GM18951 (cell line): ENCODE measurements around the gene WIPF1.
A peak's percentile ranks its signal among the peaks of the same experiment; 100 is the strongest.

Experiments used
- POLR2A ChIP-seq: IDR thresholded peaks from 4 replicates; pipeline ENCODE4 v1.6.1; 2011; ENCODE audit warnings: mild to moderate bottlenecking; ENCODE audit not compliant: insufficient read length, insufficient read depth; ENCODE audit errors: extremely low read depth
- in situ Hi-C: fragments of 300-500 bp; cut with MboI; formaldehyde crosslinking; loops from one replicate; pipeline ENCODE4 v1.12.0; 2022; ENCODE audit warnings: low sequenced_read_pairs, mixed read lengths, inconsistent platforms; ENCODE audit not compliant: unreplicated experiment

WIPF1 gene

DNA sequence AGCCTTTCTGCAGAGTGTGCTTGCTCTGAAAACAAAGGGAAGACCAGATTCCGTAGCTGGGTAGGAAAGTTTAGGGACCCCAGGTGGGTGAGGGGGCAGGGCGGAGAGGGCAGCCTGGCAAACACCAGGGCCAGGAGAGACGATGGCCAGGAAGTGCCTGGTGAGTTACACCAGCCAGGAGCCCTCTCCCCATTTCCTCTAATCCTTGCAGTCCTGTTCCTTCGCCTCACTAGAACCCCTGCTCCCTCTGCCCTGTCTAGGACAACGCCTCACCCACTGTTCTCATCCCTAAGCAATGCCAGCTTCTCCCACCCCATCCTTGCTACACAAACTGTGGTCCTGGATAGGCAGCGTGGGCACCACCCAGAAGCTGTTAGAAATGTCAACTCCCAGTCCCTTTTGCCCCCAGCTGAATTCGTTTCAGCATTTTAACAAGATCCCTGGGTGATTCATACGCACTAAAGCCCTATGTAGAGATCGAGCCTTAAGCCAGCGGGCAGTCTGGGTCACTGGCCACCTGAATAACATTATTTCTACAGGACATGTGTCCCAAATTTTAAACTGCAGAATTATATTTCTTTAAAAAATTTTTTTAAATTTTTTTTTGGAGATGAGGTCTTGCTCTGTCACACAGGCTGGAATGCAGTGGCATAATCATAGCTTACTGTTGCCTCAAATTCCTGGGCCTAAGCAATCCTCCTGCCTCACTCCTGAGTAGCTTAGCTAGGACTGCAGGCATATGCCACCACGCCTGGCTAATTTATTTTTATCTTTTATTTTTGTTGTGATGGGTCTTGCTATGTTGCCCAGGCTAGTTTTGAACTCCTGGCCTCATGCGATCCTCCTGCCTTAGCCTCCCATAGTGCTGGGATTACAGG is 10.9 kb downstream of the WIPF1 start:
- TF ChIP-seq POLR2A: no peak
- in situ Hi-C loops: no loop called here

DNA sequence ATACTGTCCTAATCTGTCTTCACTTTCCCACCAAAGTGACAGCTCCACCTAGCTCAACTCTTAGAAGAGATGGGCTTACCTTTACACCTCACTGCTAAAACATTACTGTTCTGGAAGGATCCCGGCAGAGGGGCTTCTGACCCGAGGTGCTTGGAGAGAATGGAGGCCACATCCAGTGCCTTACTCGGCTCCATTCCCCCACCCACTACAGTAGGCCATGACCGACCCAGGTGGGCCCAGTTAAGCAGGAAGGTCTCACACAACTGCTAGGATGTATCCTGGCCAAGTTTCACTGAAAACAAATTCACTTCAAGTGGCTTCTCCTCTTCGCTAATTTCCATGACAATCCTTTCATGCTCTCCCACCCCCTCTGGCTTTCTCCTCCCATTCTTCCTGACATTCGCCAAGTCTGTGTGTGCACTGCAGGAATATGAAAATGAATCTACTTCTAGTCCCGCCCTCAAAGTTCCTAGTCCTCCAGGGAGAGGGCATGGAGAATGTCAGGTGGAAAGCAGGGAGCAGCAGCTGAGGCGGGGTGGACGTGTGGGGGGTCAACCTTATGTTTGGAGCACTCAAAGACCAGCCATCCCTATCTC is 11.8 kb downstream of the WIPF1 start:
- TF ChIP-seq POLR2A: no peak
- in situ Hi-C loops: no loop called here

DNA sequence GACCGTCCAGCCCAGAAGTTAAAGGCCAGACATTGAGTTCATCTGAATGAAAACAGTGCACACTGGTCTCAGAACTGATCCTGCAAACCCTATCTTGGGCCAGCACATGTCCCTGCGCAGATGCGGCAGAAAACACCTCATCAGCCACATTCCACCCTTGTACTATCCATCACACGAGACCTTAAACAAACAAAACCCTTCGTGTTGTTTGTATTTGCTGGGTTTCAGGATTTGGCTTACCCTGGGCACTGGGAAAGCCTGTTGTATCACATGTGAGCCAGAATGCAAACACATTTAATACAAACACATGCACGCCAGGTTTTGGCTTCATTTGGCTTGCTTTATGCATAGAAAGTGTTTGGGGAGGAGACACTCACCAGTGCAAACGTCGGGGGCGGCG is 12.5 kb downstream of the WIPF1 start:
- in situ Hi-C loops: no loop called here
- no peak for TF ChIP-seq POLR2A

DNA sequence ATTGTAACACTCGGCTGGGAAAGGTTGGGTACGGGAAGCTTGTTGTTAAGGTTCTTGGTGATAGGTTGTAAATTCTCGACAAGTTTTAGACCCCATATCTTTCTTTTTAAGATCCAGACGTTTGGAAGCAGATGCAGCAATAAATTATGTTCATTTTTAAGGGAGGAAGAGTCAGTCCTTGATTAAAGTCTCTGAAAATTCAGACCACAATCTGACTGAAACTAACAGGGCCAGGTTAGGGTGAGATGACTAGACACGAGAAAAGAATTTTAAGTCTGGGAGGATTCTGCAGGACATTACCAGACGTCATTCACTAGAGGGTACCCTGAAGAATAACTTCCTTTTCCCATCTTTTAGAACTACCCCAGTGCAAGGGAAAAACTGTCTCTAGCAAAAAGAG is 16.1 kb downstream of the WIPF1 start:
- TF ChIP-seq POLR2A: no peak
- in situ Hi-C loops: no loop called here

DNA sequence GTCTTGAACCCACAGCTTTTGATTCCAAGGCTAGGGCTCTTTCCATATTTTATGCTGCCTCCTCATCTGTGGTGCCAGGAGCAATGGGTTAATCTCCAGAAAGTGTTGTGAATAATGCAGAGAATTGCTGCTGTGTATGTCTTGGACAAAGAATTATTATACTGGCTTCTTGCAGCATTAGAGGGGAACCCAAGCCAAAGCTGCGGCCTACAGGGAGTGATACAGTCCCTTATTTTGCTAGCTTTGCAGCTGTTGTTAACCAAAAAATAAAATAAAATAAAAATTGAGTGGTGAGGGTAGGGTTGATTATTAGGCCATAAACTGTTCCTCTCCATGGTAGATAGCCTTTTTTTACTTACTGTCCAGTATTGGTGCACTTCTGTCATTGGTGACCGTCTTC is 16.7 kb downstream of the WIPF1 start:
- in situ Hi-C loops: no loop called here
- no peak for TF ChIP-seq POLR2A

DNA sequence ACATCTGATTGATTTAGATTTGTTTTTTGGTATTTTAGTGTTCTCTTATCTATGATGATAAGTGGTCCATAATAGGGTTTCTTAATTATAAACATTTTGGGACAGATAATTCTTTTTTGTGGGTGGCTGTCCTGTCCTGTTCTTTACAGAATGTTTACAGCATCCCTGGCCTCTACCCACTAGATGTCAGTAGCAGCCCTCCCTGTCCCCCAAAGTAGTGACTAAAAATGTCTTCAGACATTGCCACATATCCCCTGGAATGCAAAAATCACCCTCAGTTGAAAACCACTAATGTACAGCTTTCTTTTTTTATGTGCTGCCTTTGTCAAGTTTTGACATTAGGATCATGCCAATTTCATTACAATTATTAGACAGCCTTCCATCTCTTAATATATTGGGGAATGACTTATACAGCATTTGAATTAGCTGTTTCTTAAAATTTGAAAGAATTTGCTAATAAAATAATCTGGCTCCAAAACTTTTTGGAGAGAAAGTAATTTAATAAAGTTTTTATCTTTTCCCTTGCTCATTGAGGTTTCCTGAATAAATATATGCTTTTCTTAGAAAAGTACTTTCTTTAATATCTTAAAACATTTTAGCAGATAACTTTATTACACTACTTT is 19.5 kb downstream of the WIPF1 start:
- in situ Hi-C loops: no loop called here
- TF ChIP-seq POLR2A: no peak

DNA sequence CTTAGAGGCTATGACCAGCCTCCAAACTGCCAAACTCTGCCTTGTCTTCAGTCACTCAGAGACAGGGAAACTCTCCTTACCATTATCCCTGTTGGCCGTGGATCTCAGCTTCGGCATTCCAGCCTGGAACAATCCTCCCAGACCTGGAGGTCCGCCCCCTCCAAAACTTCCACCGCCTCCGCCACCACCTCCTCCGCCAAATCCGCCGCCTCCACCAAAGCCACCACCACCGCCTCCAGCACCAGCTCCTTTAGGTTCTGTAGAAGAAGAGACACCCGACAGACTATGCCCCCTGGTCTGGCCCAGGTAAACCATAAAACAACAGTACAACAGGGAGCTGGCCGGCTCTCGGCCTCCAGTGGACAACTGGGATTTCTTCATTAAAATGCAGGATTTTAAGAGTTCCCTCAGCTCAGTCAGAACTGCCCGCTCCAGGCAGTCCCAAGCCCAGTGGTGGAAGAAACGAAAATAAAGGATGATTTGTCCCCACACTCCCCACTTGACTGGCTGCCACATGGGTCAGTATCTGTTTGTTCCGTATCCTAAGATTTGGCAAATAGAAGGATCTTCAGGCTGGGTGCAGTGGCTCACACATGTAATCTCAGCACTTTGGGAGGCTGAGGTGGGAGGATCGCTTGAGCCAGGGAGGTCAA is 22.4 kb downstream of the WIPF1 start:
- in situ Hi-C loops: no loop called here
- peak; percentile 11 for TF ChIP-seq POLR2A

DNA sequence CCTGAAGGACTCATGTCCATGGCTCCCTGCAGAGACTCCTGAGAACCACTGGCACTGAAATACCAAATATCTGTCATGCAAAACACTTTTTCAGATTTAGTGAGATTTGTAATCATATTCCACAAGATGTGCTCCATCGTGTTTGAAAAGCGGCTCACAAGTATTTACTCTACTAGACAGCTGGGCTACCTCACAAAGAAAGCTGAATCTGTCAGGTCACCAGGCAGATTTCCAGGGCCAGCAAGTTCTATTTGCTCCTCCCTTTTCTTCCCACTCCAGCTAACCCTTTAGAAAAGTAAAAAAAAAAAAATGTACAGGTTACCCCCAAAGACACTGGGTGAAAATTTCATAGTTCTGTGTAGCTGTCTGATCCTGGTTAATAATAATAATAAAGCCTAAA is 22.9 kb downstream of the WIPF1 start:
- no peak for TF ChIP-seq POLR2A
- in situ Hi-C loops: no loop called here

DNA sequence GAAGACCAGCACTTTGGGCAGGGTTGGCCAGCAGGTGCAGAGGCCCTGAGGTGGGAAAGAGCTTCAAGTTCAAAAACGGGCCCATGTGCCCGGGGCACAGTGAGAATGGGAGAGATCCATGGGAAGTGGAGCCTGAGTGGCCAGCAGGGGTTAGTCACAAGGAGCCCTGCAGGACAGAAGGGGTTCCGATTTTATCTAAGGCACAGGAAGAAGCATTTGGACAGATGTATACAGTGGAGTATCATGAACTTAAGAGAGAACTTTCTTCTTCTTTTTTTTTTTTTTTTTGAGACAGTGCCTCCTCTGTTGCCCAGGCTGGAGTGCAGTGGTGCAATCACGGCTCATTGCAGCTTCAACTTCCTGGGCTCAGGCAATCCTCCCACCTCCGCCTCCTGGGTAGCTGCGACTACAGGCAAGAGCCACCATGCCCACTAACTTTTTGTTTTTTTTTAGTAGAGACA is 24.0 kb downstream of the WIPF1 start:
- in situ Hi-C loops: no loop called here
- TF ChIP-seq POLR2A: peak; percentile 25

DNA sequence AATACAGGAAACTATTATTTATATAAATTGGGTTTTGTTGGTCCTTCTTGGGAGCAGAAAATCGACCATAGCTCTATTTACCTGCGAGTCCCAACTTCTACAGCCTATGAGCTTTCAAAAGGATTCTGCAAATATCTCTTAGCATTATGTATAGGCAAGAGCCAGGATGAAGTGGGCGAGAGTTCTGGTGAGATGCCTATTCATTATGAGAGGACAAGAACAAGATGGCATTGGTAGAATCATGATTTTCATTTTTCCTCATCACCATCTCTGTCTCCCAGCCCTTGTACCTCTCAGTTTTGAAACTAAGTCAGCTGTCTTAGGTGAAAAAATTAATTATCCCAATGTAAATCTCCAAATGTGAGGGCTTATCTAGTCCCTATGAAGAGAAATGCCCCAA is 25.0 kb downstream of the WIPF1 start:
- in situ Hi-C loops: no loop called here
- TF ChIP-seq POLR2A: no peak

DNA sequence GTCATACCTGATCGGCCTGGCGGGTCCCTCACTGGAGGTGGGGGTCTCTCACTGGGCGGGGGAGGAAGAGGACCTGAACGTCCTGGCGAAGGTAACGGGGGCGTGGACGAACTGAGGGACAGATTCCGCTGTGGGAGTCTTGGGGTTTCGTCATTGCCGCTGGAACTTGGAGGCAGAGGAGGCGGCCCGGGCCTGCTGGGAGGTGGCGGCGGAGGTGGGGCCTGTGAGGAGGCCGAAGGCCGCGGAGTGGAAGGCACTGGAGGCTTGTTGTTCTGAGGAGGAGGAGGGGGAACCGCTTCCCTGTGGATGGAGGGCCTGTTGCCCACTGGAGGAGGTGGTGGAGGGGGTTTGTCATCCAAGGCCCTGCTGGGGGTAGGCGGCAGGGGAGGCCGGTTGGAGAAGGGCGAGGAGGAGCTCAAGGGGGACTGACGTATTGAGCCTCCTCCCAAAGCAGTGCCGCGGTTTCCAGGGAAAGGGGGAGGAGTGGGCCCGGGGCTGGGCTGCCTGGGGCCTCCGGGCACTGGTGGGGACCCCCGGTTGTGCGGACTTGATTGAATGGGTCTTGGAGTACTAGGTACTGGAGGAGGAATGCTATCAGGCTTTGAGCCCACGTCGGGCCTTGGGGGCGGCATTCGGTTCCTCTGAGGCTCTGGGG is 25.8 kb downstream of the WIPF1 start:
- no peak for TF ChIP-seq POLR2A
- in situ Hi-C loops: no loop called here

DNA sequence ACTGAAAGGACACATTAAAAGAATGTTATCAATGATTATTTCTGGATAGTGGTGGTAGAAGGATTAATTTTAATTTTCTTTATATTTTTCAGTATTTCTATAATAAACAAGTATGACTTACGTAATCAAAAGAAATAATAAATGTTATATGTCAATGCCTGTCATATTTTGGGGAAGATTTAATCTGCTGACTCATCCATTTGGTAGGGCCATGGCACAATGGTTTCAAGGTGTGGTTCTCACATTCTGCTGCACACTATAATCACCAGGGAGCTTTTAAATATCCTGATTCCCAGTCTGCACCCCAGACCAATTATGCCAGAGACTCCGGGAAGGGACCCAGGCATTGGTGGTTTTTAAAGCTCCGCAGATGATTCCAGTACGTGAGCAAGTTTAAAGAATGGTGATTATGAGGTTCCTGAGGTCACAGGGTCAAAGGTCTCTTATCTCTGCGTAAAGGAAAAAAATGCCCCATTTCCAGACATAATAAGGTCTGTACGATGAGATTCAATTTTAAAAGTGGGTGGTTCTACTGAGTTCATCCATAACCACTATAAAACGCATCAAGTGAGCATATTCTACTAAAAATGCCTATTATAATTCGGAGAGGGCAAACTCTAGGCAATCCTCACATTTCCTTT is 27.2 kb downstream of the WIPF1 start:
- no peak for TF ChIP-seq POLR2A
- in situ Hi-C loops: no loop called here
